GM10248 (cell line): ENCODE data around the gene TSPAN18.

ENCODE experiments used
- CTCF ChIA-PET: fragments of 300-600 bp; sonication (Branson Sonifier 250); formaldehyde crosslinking; extraction: SDS; loops from one replicate; lab custom pipeline; 2021; ENCODE audit warnings: antibody characterized with exemption; lab: Yijun Ruan, JAX
- POLR2A ChIA-PET: fragments of 350-650 bp; sonication (Branson Sonifier 250); formaldehyde crosslinking; extraction: SDS; loops from one replicate; lab custom pipeline; 2020; ENCODE audit warnings: antibody characterized with exemption; lab: Yijun Ruan, JAX
- DNase-seq: peaks from one replicate; pipeline ENCODE4 v3.0.0; 2012; ENCODE audit errors: extremely low spot score
- TF ChIP-seq, protein P1 (sequence below): IDR thresholded peaks from 2 replicates; pipeline ENCODE4 v1.5.1; 2012; ENCODE audit warnings: mild to moderate bottlenecking, low read depth; ENCODE audit errors: extremely low read depth, missing control alignments, control extremely low read depth

Gene TSPAN18

DNA sequence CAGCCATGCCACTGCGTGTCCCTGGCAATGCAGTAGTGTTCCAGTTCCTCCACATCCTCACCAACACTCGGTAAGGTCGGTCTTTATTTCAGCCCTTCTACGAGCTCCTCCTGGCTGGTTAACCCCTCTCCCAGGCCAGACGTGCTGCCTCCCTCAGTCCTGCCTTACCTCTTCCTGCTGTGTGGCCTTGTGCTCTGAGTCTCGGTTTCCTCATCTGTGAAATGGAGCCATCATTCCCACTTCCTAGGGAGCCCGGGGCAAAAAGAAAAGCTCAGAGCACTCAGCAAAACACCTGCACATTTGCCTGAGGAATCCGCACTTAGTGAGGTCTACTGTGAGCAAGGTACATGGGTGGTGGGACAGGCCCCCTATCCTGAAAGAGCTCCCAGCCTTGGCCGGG, 214.1 kb downstream of the TSPAN18 start:
- TF ChIP-seq, protein P1, sequence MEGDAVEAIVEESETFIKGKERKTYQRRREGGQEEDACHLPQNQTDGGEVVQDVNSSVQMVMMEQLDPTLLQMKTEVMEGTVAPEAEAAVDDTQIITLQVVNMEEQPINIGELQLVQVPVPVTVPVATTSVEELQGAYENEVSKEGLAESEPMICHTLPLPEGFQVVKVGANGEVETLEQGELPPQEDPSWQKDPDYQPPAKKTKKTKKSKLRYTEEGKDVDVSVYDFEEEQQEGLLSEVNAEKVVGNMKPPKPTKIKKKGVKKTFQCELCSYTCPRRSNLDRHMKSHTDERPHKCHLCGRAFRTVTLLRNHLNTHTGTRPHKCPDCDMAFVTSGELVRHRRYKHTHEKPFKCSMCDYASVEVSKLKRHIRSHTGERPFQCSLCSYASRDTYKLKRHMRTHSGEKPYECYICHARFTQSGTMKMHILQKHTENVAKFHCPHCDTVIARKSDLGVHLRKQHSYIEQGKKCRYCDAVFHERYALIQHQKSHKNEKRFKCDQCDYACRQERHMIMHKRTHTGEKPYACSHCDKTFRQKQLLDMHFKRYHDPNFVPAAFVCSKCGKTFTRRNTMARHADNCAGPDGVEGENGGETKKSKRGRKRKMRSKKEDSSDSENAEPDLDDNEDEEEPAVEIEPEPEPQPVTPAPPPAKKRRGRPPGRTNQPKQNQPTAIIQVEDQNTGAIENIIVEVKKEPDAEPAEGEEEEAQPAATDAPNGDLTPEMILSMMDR = no peak
- CTCF ChIA-PET = interaction anchor here (1.2 to 24.4 kb wide), 5 partner anchors 9 to 161 kb away, joined by 3 to 899 read pairs (median 10); no protein-coding TSS in a partner anchor
- POLR2A ChIA-PET = no interaction called here
- no peak for DNase-seq

DNA sequence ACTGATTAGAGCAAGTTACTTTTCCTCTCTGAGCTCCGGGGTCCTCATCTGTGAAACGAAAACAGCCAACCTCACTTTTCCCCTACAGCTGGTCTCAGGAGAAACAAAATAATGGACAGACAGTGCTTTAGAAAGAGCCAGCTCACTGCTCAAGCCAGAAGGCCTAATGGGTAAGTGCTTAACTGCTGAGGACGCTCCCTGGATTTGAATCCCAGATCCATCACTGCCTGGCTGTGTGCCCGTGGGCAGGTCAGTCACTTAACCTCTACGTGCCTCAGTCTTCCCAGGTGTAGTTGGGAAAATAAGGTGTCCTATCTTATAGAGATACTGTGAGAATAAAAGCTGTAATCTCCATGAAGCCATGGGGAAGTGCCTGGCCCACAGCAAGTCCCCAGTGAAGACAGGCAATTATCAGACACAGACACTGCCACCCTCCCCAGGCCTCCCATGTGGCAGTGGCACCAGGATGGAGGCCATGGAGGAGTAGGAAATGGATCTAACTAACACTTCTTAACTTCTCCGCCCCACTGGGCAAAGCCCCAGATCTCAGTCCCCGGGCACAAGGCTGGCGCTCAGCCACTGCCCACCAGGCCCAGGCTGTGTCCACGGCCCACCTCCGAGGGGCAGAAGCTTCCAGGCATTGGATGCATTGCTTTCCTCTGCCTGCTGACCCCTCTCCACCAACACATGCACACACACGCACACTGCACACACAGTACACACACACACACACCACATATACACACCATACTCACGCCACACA, 214.7 kb downstream of the TSPAN18 start:
- TF ChIP-seq, protein P1 = no peak
- POLR2A ChIA-PET = no interaction called here
- CTCF ChIA-PET = interaction anchor here (1.2 to 24.4 kb wide), 4 partner anchors 9 to 160 kb away, joined by 3 to 899 read pairs (median 51); no protein-coding TSS in a partner anchor

DNA sequence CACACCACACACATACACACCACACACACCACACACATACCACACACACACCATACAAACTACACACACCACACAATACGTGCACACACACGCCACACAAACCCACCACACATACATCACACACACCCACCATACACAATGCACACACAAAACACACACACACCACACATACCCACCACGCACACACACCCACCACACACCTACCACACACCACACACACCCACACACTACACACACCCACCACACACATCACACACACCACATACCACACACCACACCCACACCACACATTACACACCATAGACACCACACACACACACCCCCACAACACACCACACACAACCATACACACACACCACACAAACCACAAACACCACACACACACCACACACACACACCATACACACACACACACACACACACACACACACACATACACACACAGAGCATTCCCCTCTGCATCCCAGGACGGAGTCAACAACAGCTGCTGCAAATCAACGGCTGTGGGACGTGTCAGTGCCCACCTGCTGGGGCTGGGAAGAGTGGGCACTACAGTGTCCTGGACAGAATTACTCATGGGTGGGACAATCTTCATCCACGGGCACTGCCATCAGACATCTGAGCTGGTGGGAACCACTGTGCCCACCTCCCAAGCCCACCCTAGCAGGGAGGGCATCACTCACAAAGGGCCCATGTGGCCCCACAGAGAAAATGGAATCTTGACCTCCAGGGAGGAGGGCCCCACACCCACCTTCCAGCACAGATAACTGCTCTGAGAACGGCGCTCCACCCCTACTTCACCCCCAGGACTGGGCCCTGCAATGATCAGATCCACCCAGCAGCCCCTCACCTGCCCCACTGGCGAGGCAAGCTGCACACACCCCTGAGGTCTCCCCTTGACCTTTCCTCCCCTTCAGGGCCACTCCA, 215.5 kb downstream of the TSPAN18 start:
- TF ChIP-seq, protein P1 = no peak
- ChIA-PET CTCF (interaction anchor here (7.2 to 24.4 kb wide), 2 partner anchors 15 to 160 kb away, joined by 92 to 899 read pairs; no protein-coding TSS in a partner anchor), POLR2A (no interaction called here)
- no peak for DNase-seq

More for the DNA sequence above, 214.7 kb downstream of the TSPAN18 start:
- no peak for DNase-seq

DNA sequence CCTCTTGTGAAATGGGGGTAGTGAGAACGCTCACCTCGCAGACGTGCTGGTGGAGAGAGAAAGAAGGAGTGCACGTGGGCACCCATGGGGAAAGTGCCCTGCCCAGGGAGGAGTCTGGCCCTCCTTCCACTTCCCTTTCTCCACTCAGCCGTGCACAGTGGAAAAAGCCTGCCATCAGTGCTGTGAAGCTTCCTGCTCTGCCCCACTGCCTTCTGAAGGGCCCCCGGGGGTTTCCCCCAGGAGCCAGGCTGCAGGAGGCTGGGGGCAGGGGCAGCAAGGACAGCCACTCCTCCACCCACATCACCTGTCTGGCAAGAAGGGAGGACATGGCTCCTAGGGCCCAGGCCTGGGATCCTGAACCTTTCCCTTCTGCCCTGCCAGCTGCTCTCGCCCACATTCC, 216.4 kb downstream of the TSPAN18 start:
- DNase-seq = no peak
- POLR2A ChIA-PET = no interaction called here
- TF ChIP-seq, protein P1 = no peak
- CTCF ChIA-PET = interaction anchor here (24.4 kb wide), 1 partner anchor 159 kb away, joined by 899 read pairs; no protein-coding TSS in a partner anchor

DNA sequence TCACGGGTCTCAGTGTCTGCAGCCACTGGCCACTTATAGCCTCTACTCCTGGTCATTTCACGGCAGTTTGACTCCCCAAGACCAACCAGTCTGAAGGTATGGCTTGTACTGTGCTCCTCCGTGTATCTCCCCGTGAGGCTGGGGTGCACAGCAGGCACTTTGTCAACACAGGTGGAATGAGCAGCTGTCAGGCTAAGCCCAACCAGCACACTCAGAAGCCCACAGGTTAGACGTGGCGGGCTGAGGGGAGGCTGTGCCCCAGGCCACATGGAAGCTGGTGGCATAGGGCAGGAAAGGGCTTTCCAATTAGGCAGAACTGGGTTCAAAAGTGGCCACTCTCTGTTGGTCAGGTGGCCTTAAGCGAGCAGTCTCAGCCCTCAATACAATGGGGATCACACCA, 216.9 kb downstream of the TSPAN18 start:
- CTCF ChIA-PET = interaction anchor here (24.4 kb wide), 1 partner anchor 158 kb away, joined by 899 read pairs; no protein-coding TSS in a partner anchor
- no peak for DNase-seq

More for the DNA sequence above, 216.9 kb downstream of the TSPAN18 start:
- TF ChIP-seq, protein P1 = no peak
- POLR2A ChIA-PET = no interaction called here
